Stimulated activated CD4-positive, alpha-beta T cell treated with anti-CD3 and anti-CD28 coated beads, Interleukin-12 subunit alpha, Interleukin-12 subunit beta, amount 100 ng/mL, for 48 hours (primary cell): ENCODE results near the gene KCNH5.

Experiments
- DNase-seq, 3 donors: peaks; one replicate each; pipeline ENCODE4 v3.0.0-alpha.2; 2020; ENCODE audit warnings: low read depth in 2 of 3, low spot score in 1 of 3

The KCNH5 gene

GRCh38 chr14:62745496-62745895 lies 299.8 kb downstream of the KCNH5 start:
- DNase-seq = no peak

GRCh38 chr14:62743560-62743959 lies 301.7 kb downstream of the KCNH5 start:
- DNase-seq = no peak

GRCh38 chr14:62743118-62743517 lies 302.1 kb downstream of the KCNH5 start:
- DNase-seq = no peak

- no peak for DNase-seq
These were observed 305.6 kb downstream of the KCNH5 start for GRCh38 chr14:62739647-62740046.

- no peak for DNase-seq
These were observed 308.9 kb downstream of the KCNH5 start for GRCh38 chr14:62736048-62737043.

- no peak for DNase-seq
These were observed 310.4 kb downstream of the KCNH5 start for GRCh38 chr14:62734831-62735230.

- DNase-seq = no peak
These were observed 322.9 kb downstream of the KCNH5 start for GRCh38 chr14:62722406-62722805.

GRCh38 chr14:62718629-62719028 lies 326.6 kb downstream of the KCNH5 start:
- DNase-seq = no peak

GRCh38 chr14:62711351-62712023 lies 333.8 kb downstream of the KCNH5 start:
- no peak for DNase-seq

- DNase-seq = no peak
These were observed 334.4 kb downstream of the KCNH5 start for GRCh38 chr14:62710811-62711210.

- no peak for DNase-seq
These were observed 335.5 kb downstream of the KCNH5 start for GRCh38 chr14:62709773-62710172.

GRCh38 chr14:62706217-62706616 lies 339.0 kb downstream of the KCNH5 start:
- DNase-seq = no peak

- no peak for DNase-seq
These were observed 347.8 kb downstream of the KCNH5 start for GRCh38 chr14:62697461-62697860.

- no peak for DNase-seq
These were observed 348.3 kb downstream of the KCNH5 start for GRCh38 chr14:62696929-62697328.

- no peak for DNase-seq
These were observed 348.8 kb downstream of the KCNH5 start for GRCh38 chr14:62696331-62696924.

GRCh38 chr14:62694075-62694474 lies 351.2 kb downstream of the KCNH5 start:
- DNase-seq = no peak

- DNase-seq = no peak
These were observed 352.7 kb downstream of the KCNH5 start for GRCh38 chr14:62692490-62693106.

- no peak for DNase-seq
These were observed 353.4 kb downstream of the KCNH5 start for GRCh38 chr14:62691647-62692489.

- no peak for DNase-seq
These were observed 355.5 kb downstream of the KCNH5 start for GRCh38 chr14:62689733-62690132.

GRCh38 chr14:62687818-62688217 lies 357.4 kb downstream of the KCNH5 start:
- no peak for DNase-seq

- no peak for DNase-seq
These were observed 360.9 kb downstream of the KCNH5 start for GRCh38 chr14:62684376-62684775.
